Peyer's patch (tissue), 4 donors: ENCODE results near the gene OR2L8.

ENCODE experiments used
- CTCF ChIP-seq, 6 experiments: fragments of 450-650 bp in 4 of 6; fragments of 200-600 bp in 2 of 6; sonication (generic) in 1 of 6; IDR thresholded peaks; one replicate each; pipeline ENCODE4 v1.5.1; 2017 to 2019; ENCODE audit warnings: antibody characterized with exemption in 6 of 6, mild to moderate bottlenecking in 3 of 6, moderate library complexity in 1 of 6
- POLR2A ChIP-seq, 2 donors: fragments of 450-650 bp; IDR thresholded peaks; one replicate each; pipeline ENCODE4 v1.5.1; 2017; ENCODE audit warnings: antibody characterized with exemption in 2 of 2, mild to moderate bottlenecking in 2 of 2, moderate library complexity in 2 of 2

GRCh38 chr1:247904122-247904521 lies 44.5 kb upstream of the OR2L8 start:
- no peak for TF ChIP-seq POLR2A (IDR thresholded peaks at IDR 0.05)
- no peak for TF ChIP-seq CTCF (IDR thresholded peaks at IDR 0.05)
